SHP77 (cell line): ENCODE data around the gene SH3BP4.

ENCODE experiments used
- DNase-seq, 2 experiments: peaks; one replicate each; lab custom pipeline; 2025; lab: John Stamatoyannopoulos, UW

Gene SH3BP4

DNA sequence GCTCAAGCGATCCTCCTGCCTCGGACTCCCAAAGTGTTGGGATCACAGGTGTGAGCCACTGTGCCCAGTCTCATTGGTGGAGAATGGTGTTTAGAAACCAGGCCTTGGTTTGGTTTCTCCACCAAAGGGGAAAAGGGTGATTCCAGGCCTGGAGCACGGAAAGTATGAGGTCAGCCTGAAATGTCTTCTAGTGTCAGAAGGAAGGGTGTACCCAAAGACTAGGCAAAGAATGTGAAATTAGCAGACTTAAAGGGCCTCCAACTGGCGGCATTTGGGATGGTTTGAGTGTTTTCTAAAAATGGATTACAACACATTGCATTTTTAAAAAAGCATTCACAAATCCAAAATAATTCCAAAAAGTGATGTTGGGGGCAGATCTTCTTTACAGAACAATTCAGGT lies 139.6 kb downstream of the SH3BP4 start:
- no peak for DNase-seq

DNA sequence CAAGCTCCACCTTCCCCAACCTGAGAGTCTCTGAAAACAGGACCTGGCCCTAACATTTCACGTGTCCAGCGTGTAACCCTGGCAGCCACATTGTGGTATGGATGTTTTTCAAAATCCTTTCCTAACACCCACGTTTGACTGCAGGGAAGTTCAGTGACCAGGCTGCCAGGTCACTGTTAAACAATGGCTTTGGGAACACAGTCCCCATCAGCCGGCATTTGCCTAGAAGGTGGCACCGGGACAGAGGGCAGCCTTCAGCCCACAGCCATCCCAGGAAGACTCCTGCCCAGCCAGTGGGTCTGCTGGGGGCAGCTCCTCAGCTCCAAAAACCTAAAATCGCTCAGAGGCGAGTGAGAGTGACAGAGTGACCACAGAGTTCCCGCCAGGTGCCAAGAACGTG lies 140.2 kb downstream of the SH3BP4 start:
- no peak for DNase-seq

DNA sequence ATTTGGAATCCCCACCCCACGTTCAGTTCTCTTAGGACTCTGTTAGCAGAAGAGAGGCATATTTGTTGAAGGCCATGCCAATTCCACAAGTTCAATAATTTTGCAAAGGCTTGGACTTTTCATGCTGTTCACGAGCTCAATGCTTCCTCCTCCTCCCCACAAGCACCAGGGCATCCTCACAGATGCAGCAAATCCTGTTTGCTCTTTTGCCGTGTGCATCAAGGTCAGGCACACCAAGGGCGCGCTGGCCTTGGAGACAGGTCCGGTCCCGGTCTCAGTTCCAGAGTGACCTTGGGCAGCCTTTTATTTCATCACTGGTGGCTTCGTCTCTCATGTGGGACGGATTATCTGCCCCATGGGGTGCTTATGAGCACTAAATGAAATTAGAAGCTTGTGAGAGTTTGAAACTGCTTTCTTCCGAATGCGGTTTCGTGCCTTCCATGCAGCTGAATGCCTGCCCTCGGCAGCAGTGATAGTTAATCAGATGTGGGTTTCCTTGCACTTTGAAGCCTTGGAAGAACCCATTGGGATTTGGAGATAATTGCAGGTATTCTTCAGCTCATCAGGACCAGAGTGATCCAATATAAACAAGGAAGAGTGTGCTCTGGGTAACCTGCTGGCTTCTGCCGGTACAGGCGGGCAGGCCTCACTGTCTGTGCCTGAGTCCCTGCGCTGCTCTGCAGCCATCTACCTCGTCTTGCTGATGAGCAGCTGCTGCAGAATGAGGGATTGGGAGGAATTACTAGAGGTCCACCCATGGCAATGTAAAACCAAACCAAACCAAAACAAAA lies 140.8 kb downstream of the SH3BP4 start:
- DNase-seq = no peak

DNA sequence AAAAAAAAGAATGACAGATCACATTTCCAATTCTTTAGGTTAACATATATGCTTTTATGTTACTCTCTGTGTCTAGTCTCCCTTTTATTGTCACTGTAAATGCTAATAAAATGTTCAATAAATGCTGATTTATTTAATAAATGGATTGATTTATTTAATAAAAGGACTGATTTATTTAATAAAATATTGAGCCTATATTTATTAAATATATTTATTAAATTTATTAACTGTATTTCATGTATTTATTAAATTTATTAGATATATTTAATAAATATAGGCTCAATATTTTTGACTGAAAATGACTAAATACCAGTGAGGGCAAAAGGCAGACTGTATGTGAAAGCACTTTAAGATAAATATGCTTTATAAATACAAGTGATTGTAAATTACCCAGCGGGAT lies 142.6 kb downstream of the SH3BP4 start:
- no peak for DNase-seq

DNA sequence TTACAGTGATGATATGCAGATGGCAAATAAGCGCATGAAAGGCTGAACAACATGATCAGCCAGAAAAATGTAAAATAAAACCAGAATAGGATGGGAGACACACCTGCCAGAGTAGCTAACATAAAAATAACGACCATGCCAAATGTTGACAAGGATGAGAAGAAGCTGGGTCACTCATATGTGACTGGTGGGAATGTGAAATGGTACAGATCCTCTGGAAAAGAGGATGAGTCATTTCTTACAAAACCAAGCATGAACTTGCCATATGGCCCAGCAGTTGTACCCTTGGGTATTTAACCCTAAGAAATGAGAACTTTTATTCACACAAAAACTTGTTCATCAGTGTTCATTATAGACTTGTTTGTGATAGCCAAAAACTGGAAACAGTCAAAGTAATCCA lies 143.8 kb downstream of the SH3BP4 start:
- DNase-seq = no peak

DNA sequence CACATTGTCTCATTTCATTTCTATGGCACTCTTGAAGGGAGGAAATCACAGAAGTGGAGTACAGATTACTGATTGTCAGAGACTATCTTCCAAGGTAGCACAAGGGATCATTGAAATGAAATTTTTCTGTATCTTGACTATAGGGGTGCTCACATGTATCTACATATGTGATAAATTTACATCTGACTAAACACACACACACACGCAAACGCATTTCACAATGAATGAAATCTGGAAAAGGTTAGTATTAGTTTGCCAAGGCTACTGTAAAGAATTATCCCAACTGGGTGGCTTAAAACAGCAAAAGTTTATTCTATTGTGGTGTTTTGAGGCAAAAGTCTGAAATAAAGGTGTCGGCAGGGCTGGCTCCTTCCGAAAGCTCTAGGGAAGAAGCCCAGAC lies 144.6 kb downstream of the SH3BP4 start:
- no peak for DNase-seq

DNA sequence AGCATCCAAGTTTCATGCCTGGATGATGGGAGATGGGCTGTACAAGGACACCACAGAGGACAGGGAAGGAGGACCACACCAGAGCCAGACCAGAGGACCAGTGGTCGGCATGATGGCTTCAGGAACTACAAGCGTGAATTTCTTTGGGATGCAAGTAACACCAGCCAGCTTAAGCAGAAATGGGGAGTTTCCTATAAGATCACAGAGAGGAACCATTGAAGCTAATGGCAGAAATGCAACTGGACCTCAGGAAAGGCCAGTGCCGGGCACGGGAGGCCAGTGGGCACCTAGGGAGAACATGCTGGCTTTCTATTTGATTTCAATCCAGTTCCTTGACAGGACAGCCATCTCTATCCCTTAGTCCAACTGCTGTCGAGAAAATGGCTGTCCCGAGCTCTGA lies 145.4 kb downstream of the SH3BP4 start:
- DNase-seq = no peak

DNA sequence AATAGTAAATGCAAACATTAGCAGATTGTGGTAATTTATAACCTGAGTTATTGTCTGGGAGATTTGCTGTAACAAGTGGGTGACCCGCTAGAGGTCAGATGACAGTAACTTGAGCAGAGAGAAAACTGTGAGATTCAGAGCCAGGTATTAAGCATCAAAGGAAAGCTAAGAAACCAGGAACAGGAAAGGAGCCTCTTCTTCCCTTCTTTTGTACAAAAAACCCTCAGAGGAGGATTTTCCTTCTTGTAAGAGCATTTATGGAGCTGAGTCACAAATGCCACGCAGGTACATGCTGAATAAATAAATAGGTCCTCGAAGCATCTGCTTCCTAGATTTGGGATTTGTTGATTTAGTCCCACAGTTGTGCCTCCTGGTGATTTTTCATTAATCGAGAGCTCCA lies 146.5 kb downstream of the SH3BP4 start:
- no peak for DNase-seq

DNA sequence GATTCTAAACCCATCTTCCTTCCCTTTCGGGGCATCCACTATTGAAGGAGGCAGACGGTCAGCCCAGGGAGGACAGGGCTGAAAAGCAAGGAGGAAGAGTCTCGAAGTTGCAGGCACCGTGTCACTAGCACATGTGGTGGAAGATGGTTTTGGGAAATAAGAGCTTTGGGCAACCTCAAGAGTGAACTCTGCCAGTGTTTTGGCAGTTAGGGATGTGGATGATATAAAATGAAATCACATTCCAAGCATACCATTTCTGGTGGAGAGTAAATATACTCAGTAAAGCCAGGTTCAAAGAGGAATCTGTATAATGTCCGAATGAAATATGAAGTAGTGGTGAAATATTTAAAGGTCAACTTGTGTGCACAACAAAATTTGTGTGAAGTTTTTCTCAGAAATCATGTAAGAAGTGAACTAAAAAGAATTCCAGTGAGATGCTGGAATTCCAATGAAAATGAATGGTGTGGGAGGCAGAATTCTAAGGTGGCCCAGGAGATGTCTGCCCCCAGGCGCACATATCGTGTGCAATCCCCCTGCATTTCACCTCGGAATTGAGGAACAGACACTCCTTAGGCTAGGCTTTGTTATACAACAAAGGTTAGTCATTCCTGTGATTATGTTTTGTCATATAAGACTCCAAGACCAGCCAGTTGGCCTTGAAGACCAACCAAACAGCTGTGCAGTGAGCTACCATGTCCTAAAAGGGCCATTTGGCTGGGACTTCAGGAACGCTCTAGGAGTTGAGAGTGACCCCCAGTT lies 147.1 kb downstream of the SH3BP4 start:
- DNase-seq = no peak

DNA sequence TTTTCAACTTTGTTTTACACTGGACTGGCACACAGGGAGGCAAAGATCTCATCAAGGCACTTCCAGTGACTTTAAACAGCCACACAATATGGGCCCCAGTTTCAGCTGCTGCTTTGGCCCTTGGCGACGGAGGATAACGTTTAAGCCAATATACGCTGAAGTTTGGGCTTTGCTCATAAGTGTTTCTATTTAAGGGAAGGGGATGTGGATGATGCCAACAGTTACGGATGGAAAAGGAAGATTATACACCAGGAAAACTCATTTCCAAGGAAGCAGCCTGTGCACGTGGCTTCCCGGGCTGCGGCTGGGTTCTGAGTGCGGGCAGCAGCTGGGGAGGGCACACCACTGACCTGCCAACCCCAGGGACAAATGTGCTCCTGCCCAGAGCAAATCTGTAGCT lies 151.1 kb downstream of the SH3BP4 start:
- no peak for DNase-seq
